ENCODE data around the gene LARGE1.

Gene LARGE1

DNA sequence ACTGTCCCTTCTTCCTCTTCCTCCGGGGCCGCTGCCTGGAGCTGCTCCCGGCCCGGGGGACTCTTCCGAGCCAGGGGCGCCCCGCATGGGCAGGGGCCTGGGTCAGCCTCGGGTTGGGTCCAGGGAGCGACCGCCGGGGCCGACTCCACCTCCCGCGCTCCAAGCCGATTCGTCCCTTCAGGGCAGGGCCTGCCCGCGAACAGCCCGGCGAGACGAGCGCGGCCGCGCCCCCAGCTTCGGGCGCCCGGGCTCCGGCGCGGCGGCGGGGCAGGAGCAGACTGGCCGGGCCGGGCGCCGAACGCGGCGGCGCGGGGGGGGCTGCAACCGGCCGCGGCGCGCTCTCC is at the start of gene LARGE1:
LARGE1 (minus strand) TSS at position 280 of the 344 bp plus-strand sequence.
- DNase-seq, result no peak

DNA sequence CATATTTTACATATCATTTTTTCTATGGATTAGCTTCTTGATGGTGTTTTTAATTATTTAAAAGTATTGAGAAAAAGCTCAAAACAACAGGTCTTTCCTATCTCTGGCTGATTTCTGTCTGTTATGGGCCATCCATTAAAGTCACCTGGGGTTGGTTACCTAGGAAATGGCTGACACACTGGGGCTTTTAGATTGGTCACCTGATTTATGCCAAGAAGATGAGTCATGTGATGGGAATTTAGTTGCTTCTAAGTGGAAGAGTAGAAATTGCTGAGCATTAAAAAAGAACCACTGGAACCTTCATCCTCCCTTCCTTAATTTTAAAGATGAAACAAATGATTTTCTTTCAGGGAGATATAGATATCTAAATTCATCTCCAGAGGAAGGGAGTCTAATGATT is 48.8 kb upstream of the LARGE1 start:
- no peak for DNase-seq

DNA sequence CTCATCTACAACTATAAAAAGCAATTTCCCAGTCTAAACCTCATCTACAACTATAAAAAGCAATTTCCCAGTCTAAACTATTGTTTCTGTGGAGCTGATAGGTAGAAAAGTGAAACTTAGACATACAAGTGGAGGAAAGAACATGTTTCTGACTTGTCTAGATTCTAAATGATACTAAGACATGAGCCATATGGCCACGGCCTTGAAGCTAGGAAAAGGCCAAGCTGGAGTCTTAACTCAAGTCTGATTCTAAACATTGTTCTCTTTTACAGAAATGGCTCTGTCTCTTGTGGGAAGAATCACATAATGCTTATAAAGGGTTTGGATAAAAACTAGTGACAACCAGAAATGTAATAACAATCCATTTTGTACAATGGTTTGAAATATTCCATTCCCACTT is 43.8 kb upstream of the LARGE1 start:
- no peak for DNase-seq

DNA sequence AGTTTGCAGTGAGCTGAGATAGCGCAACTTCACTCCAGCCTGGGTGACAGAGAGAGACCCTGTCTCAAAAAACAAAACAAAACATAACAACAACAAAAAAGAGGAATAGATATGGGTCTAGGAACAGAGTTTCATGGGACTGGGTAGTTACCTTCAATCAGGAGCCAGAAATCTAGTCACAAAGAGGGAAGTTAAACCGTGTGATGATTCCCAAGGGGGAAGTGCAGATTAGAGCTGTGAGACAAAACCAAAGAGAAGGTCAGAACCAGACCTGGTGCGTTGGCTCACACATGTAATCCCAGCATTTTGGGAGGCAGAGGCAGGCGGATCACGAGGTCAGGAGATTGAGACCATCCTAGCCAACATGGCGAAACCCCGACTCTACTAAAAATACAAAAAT is 42.1 kb upstream of the LARGE1 start:
- no peak for DNase-seq

DNA sequence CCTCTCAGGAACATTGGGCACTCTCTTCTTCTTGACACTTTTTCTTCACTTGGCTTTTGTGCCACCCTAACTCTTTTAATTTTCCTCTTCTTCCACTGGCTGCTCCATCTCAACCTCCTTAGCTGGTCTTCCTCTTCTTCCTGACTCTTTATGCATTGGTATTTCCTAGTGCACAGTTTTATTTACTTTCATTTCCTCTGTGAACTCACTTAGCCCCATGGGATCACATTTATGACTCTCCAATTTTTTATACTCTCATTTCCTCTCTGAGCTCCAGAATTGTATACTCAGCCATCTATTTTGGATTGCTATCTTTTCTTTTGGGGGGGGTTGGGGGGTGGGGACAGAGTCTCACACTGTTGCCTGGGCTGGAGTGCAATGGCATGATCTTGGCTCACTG is 38.5 kb upstream of the LARGE1 start:
- DNase-seq, result no peak

DNA sequence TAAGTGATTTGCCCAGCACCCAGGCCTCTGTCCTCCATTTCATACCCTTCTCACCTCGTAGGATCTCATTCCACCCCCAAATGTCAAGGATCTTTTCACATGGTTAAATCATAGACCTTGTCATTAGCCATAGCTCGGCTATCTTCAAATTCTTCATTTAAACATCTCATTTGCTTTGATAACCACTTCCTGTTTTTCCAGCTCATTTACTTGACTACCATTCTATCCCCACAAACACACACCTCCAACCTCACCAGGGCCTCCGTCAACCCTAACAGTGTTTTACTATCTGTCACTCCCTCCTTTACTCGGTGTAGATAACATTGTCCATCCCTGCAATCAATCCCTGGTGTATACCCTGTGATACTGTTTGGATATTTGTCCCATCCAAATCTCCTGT is 36.8 kb upstream of the LARGE1 start:
- no peak for DNase-seq

DNA sequence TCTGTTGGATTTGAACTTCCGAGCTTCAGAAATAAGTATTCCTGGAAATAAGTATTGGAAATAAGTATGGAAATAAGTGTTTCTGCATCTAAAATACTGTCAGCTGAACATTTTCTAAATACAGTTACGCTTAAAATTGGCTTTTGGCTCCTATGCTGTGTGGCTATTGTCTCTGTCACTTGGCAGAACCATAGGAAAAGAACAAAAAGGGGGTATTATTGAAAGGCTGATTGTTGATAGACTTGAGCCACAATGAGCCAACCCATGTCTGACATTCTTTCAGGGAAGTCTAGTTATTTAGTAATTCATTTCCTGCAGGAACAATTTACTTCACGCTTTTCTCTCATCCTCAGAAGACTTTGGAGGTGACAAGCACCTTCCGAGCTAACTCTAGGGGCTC is 32.5 kb upstream of the LARGE1 start:
- DNase-seq, result no peak

DNA sequence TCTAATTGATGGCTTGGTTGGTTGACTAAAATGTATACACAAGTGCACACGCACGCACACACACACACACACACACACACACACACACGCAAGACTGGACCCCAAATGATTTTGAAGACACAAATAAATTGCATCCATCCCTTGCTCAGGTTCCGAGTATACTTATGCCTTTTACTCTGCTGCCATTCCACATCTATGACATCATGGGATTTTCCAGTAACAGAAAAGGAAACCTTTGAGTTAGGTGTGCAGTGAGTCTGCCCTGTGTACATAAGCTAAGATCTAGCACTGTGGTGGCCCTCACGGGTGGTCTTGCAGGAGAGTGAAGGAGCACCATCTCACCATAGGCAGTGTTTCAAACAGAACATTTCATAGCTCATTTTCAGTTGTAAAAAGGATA is 20.5 kb upstream of the LARGE1 start:
- no peak for DNase-seq

DNA sequence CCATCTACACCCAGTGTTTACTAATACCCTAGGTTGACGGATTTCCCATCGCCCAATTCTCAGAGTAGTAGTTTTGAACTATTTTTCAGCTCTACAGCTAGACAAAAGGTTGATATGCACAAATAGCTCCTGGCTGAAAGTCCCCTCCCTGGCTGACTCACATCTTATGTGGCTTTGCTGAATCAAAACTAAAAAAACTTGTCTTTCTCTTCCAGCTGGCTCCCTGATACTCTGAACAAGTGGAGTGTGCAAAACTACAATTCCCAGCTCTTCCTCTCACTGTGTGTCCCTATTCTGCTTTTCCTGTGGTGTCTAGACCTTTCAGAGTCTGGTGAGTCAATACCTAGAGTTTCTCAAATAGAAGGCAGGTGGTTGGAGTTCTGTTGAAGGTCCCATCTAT is 12.7 kb upstream of the LARGE1 start:
- DNase-seq, result no peak

DNA sequence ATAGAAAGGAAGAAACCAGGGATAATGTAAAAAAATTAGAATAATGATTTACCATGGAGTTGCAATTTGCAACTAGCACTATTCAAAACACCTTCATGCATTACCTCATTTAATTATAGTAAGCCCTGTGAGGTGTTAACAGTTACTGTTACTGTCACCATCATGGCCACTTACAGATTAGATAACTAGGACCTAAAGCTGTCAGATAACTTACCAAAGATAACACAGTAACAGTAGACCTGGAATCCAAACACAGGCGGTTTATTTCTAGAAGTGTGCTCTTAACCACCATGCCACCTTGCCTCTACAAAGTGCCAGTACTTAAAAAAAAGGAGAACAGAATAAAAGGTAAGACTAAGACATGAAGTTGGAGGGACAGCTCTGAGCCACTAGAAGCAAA is 11.1 kb upstream of the LARGE1 start:
- no peak for DNase-seq

DNA sequence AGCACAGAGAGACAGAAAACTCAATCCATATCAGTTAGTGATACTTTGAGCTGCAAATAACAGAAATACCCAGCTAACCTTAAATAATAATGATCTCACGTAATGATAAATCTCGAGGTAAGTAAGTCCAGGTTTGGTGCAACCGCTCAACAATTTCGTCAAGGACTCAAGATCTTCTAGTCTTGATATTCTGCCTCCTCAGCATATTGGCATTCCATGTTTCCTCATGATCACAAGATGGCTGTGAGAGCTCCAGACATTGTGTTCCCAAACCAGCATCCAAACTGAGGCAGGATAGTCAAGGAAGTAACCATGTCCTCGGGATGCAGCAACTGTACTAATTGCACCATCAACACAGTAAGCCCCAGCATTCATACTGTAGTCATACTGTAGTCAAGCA is 7.5 kb upstream of the LARGE1 start:
- DNase-seq, result no peak

DNA sequence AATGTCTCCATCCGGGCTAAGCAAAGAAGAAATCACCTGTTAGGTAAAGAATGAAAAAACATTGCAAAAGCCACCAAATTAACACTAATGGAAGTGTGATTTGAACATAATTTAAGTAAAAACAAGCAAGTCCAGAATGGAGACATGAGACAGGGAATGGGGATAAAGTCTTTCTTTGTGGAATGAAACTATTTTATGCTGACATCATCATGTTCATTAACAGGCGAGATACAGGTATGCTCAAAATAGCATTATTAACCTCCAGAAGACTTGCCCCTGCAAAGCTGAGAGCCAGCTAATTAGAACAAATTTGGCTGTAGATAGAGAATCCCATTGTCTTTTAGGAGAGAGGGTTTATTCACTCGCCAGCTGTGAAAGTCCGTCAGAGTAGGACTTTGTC is 4.9 kb upstream of the LARGE1 start:
- DNase-seq, result no peak

DNA sequence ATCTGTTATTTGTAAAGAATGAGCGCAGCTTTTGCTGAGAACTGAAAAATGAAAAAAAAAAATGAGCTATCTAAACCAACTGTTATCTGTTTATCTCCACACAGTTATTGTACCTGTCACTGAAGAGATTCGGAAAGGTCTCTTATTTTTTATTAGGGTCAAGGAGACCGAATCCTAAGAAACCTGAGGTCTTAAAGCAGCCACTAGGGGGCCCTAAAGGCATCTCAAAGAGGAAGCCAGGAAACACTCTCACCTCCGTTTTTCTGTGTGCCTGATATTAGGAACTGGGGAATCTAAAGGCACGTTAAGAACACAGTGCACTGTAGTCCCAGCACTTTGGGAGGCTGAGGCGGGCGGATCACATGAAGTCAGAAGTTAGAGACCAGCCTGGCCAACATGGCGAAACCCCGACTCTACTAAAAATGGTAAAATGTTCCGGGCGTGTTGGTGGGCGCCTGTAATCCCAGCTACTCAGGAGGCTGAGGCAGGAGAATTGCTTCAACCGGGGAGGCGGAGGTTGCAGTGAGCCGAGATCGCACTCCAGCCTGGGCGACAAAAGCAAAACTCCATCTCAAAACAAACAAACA is 3.5 kb upstream of the LARGE1 start:
- peak; percentile 64 for DNase-seq

DNA sequence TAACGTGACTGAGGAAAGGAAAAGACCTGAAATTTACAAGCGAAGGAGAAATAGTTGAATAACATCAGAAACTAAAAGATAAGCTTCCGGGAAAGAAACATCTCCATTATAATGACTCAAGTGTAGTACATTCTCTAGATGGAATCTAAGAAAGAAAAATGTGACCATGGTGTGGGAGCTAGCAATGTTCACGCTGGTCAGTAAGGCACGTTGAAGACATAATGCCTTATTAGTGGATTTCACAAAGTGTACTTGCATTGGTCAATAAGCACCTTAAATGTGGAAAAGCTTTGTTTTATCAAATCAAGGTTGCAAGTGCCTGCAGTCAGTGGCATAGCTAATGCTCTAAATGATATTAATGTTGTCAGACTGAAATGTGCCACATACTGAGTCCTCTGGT is 2.8 kb upstream of the LARGE1 start:
- no peak for DNase-seq

DNA sequence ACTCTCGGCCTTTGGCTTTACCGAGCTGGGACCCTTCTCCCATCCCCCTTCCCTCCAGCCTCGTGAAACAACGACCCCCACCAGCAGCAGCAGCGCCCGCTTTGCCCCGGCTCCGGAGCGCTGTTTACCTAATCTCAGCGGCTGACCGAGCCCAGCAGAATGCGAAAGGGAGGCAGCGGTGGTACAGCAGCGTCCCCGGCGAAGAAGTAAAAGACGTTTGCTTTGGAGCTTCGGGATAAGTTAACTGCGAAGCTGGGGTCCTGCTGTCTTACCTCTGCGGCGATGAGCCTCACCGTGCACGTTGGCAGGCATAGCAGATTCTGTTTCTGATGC is 2.0 kb upstream of the LARGE1 start:
- peak; percentile 24 for DNase-seq

DNA sequence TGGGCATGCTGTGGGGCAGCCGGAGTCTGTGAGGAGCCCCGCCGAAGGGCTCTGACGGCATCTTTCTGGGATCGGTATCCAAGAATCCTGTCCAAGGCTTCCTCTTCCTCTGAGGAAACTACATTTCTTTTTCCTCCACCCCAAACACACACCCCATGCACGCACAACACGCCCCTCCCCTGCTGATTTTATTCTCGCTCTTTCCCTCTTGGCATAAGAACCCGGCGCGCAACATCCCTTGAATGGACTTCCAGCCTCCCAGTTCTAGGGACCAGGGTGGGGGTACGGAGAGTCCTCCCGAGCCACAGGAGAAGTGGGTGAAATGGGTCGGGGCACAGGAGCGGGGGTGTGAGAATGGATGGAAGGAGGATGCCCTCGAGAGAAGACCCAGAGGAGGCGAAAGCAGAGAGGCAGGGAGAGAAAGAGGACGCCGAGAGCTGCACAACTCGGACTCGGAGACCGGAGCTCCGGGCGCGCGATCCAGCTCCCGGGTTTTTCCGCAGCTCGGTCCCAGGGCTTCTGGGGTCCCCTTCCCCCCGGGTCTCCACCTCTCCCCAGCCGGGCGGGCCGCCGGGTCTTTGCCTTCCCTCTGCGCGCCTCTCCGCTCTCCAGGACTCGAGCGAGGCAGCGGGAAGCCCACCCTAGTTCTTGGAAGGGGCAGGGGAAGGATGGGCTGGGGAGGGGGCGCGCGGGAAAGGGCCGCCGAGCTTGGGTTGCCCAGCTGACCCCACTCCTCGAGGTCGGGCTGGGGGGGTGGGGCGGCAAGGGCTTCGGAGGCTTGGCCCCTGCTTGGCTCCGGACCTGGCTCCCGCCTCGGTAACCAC is 1.5 kb upstream of the LARGE1 start:
- peak; percentile 65 for DNase-seq

DNA sequence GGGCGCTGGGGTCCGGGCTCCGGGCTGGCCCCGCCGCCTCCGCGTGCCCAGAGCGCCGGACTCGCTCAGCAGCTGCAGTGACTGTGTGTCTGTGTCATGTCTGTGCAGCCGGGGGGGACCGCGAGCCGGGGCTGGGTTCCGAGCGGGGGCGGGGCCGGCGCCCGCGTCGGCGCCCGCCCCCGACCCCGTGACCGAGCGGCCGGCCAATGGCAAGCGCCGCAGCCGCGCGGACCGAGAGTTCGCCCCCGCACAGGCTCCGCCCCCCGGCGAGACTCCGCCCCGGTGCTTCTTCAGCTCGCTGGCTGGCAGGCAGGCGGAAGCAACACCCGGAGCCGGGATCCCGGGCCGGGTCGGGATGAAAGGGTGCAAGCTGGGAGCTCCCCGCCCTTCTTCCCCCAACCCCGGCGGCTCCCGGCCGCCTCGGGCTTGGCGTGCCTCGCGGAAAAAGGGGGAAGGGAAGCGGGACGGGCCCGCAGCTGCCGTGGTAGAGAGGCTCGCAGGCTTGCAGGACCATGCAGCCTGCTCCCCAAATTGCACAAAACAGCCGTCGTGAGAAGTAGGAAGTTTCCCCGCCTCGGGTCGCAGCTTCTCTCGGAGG is 750 bp upstream of the LARGE1 start:
- peak; percentile 91 for DNase-seq

DNA sequence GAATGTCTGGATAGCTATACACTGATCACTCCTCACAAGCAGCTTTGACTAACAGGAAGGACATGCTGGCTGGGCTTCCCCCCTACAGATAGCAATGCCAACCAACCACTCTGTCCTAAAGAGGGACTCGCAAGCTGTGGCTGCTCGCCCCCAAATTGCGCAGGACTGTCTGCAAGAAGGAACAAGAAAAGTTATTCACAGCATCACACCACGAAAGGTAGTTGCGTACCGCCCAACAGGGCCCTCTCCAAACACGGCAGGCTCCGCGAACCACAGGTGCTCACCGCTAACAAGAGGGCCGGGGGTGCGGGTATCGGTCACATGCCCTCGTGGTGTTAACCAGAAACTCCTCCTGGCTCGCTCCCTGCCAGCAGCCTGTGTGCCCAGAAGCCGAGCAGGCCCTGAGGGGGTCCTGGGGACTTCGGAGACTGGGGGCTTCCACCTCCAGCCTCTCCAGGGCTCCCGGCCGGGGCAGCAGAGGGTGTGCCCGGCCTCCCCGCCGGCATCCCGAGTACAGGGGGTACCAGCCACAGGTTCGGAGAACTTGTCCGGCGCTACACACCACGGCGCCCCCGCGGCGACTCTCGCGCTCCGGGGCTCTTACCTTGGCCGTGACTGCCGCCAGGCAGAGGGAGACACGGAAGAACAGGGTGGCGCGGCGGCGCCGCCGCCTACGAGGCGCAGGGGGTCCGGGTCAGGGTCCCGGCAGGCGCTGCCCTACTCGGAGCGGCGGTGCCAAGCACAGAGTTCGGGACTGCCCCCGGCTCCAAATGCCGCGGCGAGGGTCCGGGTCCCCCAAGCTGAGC is 682 bp downstream of the LARGE1 start:
- peak; percentile 21 for DNase-seq

DNA sequence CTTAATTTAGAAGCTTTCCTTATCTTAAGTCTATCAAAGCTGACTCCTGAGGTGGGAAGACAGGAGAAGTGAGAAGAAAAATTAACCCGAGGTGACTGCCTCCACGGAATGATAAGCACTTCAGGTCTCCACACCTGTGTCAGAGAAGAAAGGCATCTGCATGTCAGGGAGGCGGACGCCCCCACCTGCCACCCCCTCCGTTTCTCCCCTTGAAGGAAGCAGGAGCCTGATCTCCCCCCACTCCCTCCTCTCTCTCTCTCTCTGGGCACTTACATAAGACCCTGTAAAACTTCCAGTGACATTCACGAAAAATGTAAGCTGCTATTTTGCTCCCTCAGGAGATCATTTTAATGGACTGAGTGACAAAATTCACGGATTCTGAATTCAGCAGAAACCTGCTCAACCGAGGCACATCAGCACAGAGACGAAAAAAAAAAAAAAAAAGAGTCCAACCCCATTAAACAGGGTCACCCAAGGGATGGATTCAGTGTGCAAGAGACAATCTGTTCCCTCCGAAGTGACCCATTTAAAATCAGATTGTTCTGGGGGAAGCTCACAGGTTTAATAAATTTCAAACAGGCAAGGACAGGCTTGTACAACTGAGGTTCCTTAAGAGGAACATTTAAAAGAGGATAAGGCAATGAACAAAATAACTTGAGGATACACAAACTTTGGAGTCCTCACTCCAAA is 1.5 kb downstream of the LARGE1 start:
- DNase-seq, result no peak

DNA sequence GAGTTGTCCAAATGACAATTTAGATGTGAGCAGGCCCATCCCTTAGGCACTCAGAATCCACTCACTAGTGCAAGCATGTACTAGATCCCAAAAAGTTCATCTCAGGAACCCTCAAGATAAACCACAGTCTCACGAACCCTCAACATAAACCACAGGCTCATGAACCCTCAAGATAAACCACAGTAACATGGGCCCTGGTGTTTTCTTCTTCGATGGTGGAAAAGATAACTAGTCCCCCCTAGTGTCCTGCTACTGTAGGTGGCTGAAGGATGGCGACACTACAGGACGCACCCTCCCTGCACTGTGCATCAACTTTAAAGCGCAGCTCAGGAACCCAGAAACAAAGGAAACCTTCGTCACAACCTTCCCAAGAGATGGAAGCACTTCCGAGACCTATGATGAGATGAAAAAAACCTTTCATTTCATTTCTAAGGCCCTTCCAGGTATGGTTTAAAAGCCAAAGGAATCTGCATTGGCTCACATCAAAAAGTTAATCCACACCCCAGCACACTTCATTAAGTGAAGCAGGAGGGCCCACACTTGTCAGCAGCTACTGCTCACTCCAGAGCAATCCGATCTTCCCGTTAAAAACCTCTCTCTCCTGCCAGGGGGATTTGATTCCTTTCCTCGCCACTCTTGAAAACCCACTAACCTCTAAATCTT is 2.4 kb downstream of the LARGE1 start:
- DNase-seq, result no peak

DNA sequence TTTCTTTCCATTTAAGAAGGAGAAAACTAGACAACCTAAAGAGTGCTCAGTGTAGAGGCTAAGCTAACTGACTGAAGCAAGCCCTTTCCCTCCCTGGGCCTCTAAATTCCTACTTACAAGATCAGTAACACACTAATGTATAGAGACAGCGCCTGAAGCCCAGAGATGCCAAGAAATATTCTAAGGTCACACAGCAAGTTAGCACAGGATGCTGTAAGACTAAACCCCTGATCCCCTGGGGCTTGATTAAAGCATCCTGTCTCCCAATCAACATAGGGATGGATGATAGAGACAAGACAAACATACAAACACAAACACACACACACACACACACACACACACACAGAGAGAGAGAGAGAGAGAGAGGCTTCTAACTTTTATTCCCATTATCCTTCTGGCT is 5.6 kb downstream of the LARGE1 start:
- DNase-seq, result no peak

DNA sequence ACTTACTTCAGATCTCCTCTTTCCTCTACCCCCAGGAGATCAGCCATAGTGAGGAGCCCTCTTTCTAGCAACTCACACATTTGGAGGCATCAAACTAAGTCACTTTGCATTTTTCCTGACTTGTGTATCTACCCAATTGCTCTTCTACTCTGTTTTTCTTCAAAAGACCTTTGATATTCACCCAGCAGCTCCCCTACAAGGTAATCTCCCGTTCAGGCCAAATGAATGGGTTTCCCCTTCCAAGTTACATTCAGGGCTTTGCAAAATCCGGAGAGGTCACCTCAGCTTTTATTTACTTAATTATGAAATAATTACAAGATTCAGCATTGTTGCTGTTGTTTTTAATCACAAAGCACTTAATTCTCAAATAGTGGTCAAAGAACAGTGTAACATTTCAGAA is 6.1 kb downstream of the LARGE1 start:
- DNase-seq, result no peak

DNA sequence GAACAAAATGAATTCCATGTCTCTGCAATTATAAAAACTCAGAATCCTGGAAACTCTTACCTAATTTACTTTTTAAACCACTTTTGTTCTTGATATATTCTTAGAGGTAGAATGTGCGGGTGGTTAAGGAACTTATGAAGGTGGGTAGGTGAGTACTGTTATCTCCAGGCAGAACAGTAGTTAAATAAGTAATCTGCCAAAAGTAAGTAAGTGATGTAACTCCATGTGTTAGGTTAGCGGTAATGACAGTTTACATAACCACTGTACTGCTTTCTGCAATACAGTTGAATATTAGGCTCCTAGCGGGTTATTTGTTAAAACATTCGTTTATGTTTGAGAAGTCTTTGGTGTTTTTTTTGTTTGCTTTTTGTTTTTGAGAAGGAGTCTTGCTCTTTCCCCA is 7.1 kb downstream of the LARGE1 start:
- DNase-seq, result no peak

Data from NCI-H1105 (cell line).